CD4-positive, alpha-beta T cell (primary cell): ENCODE results near the gene HSPB1. TPM values are rescaled to one million over a fixed set of nuclear protein-coding genes. Genes with fewer than 3 reads are reported as not detected.
"Not testable (repeated sequence)": the region's sequence is repeated elsewhere in the genome, so short reads cannot be mapped to it uniquely, and the experiment has no call there.

ENCODE experiments used
- ATAC-seq: fragments of 200-7000 bp; cut with Tn5 transposase; one replicate; pipeline ENCODE4 v1.10.0; 2022; ENCODE audit warnings: mild to moderate bottlenecking; ENCODE audit not compliant: poor library complexity
- CTCF ChIA-PET: fragments of 350-600 bp; sonication (Branson Sonifier 250); formaldehyde crosslinking; loops from one replicate; lab custom pipeline; 2021; ENCODE audit warnings: antibody characterized with exemption, inconsistent platforms; lab: Charles Lee
- POLR2A ChIA-PET: fragments of 350-600 bp; sonication (Branson Sonifier 250); formaldehyde crosslinking; loops from one replicate; lab custom pipeline; 2021; ENCODE audit warnings: antibody characterized with exemption, inconsistent platforms; lab: Charles Lee
- DNase-seq, 14 experiments: peaks; one replicate each; pipeline ENCODE4 v3.0.0-alpha.2; 2013 to 2020; ENCODE audit warnings: mixed read lengths in 2 of 14
- H3K27ac ChIP-seq, 2 donors: one replicate each; pipeline versions ENCODE4 v1.5.1 to v1.7.0; 2013; ENCODE audit warnings: low read length in 2 of 2, low read depth in 1 of 2, mild to moderate bottlenecking in 1 of 2
- H3K27me3 ChIP-seq, 2 experiments: 1 replicate in 1 of 2; 2 replicates in 1 of 2; pipeline versions ENCODE4 v1.6.1 to v1.7.0; 2013; ENCODE audit warnings: low read length in 2 of 2, control low read depth in 1 of 2, mild to moderate bottlenecking in 1 of 2, moderate library complexity in 1 of 2; ENCODE audit not compliant: insufficient read depth in 2 of 2, control insufficient read depth in 1 of 2
- H3K36me3 ChIP-seq: one replicate; pipeline ENCODE4 v1.6.1; 2013; ENCODE audit warnings: low read length, control low read depth; ENCODE audit not compliant: insufficient read depth
- H3K4me1 ChIP-seq: one replicate; pipeline ENCODE4 v1.6.1; 2013; ENCODE audit warnings: low read length, control low read depth; ENCODE audit not compliant: insufficient read depth
- H3K4me3 ChIP-seq: one replicate; pipeline ENCODE4 v1.5.1; 2013; ENCODE audit warnings: mild to moderate bottlenecking, low read length, moderate library complexity
- H3K9me3 ChIP-seq, 2 experiments: 1 replicate in 1 of 2; 2 replicates in 1 of 2; pipeline versions ENCODE4 v1.6.1 to v1.7.0; 2013; ENCODE audit warnings: low read length in 2 of 2, mild to moderate bottlenecking in 2 of 2, control low read depth in 1 of 2, moderate library complexity in 1 of 2; ENCODE audit not compliant: control insufficient read depth in 1 of 2, insufficient read depth in 1 of 2
- H3K27ac Mint-ChIP-seq: one replicate; pipeline ENCODE4 v1.8.0; 2020; ENCODE audit warnings: mixed read lengths
- H3K27me3 Mint-ChIP-seq: one replicate; pipeline ENCODE4 v1.8.0; 2021; ENCODE audit warnings: mixed read lengths
- H3K36me3 Mint-ChIP-seq: one replicate; pipeline ENCODE4 v1.8.0; 2021; ENCODE audit warnings: low read depth, mixed read lengths
- H3K4me1 Mint-ChIP-seq: one replicate; pipeline ENCODE4 v1.8.0; 2021; ENCODE audit warnings: low read depth, mixed read lengths
- H3K4me3 Mint-ChIP-seq: one replicate; pipeline ENCODE4 v1.8.0; 2020; ENCODE audit warnings: mild to moderate bottlenecking, mixed read lengths
- H3K9me3 Mint-ChIP-seq: one replicate; pipeline ENCODE4 v1.8.0; 2020; ENCODE audit warnings: mixed read lengths
- CTCF ChIP-seq: fragments of 200-600 bp; IDR thresholded peaks from one replicate; pipeline ENCODE4 v1.8.0; 2022; ENCODE audit warnings: antibody characterized with exemption, mild to moderate bottlenecking
- intact Hi-C, 2 experiments: fragments of 100-400 bp; cut with DNase I in 1 of 2; cut with micrococcal nuclease in 1 of 2; formaldehyde crosslinking; loops; one replicate each; pipeline versions ENCODE4 v1.15.1 to v1.9.0; 2023 to 2025; cut with DNase I, micrococcal nuclease
- total RNA-seq, 174 experiments: library from RNA in 2 of 174; stranded (reverse) in 2 of 174; gene quantifications; one replicate each; pipeline ENCODE4 v1.2.3 and lab custom pipeline; 2021 to 2026

The HSPB1 gene
- total RNA-seq, 2 experiments from 2014 or later, result 38.0 to 38.6 TPM

- intact Hi-C loops, result no loop called here
- Histone ChIP-seq H3K9me3 (no peaks in the 10 kb centered on the region), H3K4me1 (peaks cover 9% of the 10 kb centered on the region), H3K27me3 (peaks cover 10 to 23% of the 10 kb centered on the region in 2 experiments), H3K4me3 (no peak overlapping the region), H3K36me3 (no peaks in the 10 kb centered on the region), H3K27ac (no peak overlapping the region)
- no peak for ATAC-seq
- no peak for TF ChIP-seq CTCF
- Mint-ChIP-seq H3K36me3 (no peaks in the 10 kb centered on the region), H3K4me3 (no peak overlapping the region), H3K27me3 (peaks cover 57% of the 10 kb centered on the region), H3K27ac (no peak overlapping the region), H3K9me3 (no peaks in the 10 kb centered on the region), H3K4me1 (peaks cover 10% of the 10 kb centered on the region)
- DNase-seq, result no peak
- ChIA-PET CTCF (no interaction called here), POLR2A (no interaction called here)
These were observed 32.6 kb upstream of the HSPB1 start for GRCh38 chr7:76269895-76270294.

- ATAC-seq, H3K9me3 Mint-ChIP-seq, DNase-seq, H3K36me3 ChIP-seq, H3K4me3 Mint-ChIP-seq, POLR2A ChIA-PET, intact Hi-C loops, H3K4me3 ChIP-seq, H3K36me3 Mint-ChIP-seq, H3K9me3 ChIP-seq, H3K4me1 ChIP-seq, H3K4me1 Mint-ChIP-seq, H3K27ac ChIP-seq, H3K27ac Mint-ChIP-seq: not testable (repeated sequence)
- CTCF ChIA-PET, result interaction anchor here (1.2 kb wide), 1 partner anchor 93 kb away, joined by 3 read pairs; no protein-coding TSS in a partner anchor
- H3K27me3 Mint-ChIP-seq, result peaks cover 54% of the 10 kb centered on the region
- H3K27me3 ChIP-seq, result peaks cover 6 to 27% of the 10 kb centered on the region in 2 experiments
These were observed 31.1 kb upstream of the HSPB1 start for GRCh38 chr7:76271384-76271783.

- H3K27me3 Mint-ChIP-seq, result peaks cover 55% of the 10 kb centered on the region
- Histone ChIP-seq H3K9me3 (no peaks in the 10 kb centered on the region), H3K4me1 (peaks cover 3% of the 10 kb centered on the region), H3K36me3 (no peaks in the 10 kb centered on the region), H3K27me3 (peaks cover 0 to 26% of the 10 kb centered on the region in 2 experiments), H3K27ac (no peak overlapping the region), H3K4me3 (no peak overlapping the region)
- no peak for TF ChIP-seq CTCF
- ChIA-PET CTCF (no interaction called here), POLR2A (no interaction called here)
- H3K9me3 Mint-ChIP-seq, result no peaks in the 10 kb centered on the region
- intact Hi-C loops, result no loop called here
- no peaks in the 10 kb centered on the region for H3K36me3 Mint-ChIP-seq
- DNase-seq (no peak), ATAC-seq (no peak)
- H3K4me3 Mint-ChIP-seq, result no peak overlapping the region
- peaks cover 10% of the 10 kb centered on the region for H3K4me1 Mint-ChIP-seq
- no peak overlapping the region for H3K27ac Mint-ChIP-seq
These were observed 30.3 kb upstream of the HSPB1 start for GRCh38 chr7:76272142-76272541.

GRCh38 chr7:76272851-76273497, 29.5 kb upstream of the HSPB1 start:
- ChIA-PET CTCF (interaction anchor here (1.2 kb wide), 1 partner anchor 10 kb away, joined by 4 read pairs; no protein-coding TSS in a partner anchor), POLR2A (no interaction called here)
- Mint-ChIP-seq H3K9me3 (no peaks in the 10 kb centered on the region), H3K27ac (no peak overlapping the region), H3K27me3 (peaks cover 56% of the 10 kb centered on the region), H3K36me3 (no peaks in the 10 kb centered on the region), H3K4me3 (no peak overlapping the region), H3K4me1 (peaks cover 7% of the 10 kb centered on the region)
- intact Hi-C loops, result no loop called here
- DNase-seq (no peak), ATAC-seq (no peak)
- Histone ChIP-seq H3K27ac (no peak overlapping the region), H3K9me3 (no peaks in the 10 kb centered on the region), H3K27me3 (peaks cover 0 to 23% of the 10 kb centered on the region in 2 experiments), H3K4me1 (peaks cover 3% of the 10 kb centered on the region), H3K4me3 (no peak overlapping the region), H3K36me3 (no peaks in the 10 kb centered on the region)
- TF ChIP-seq CTCF, result no peak
